HepG2 (cell line): ENCODE results near the gene ETV6. TPM values are rescaled to one million over a fixed set of nuclear protein-coding genes. Genes with fewer than 3 reads are reported as not detected.
A peak's percentile ranks its signal among the peaks of the same experiment; 100 is the strongest.

Source experiments
- ATAC-seq: fragments of 200-7000 bp; cut with Tn5 transposase; 3 replicates; pipeline ENCODE4 v1.9.1; 2020; ENCODE audit warnings: mild to moderate bottlenecking, moderate library complexity
- BruUV-seq: library from RNA; stranded (reverse); fragments of 400-500 nt; replicated peaks from 2 replicates; lab custom pipeline; 2021; lab: Mats Ljungman, UMichigan
- CTCF ChIA-PET: fragments of 300-600 bp; formaldehyde crosslinking; extraction: SDS; loops from one replicate; lab custom pipeline; 2021; ENCODE audit warnings: low total read pairs, inconsistent platforms, low intra/inter-chr PET ratio; lab: Yijun Ruan, JAX
- POLR2A ChIA-PET: fragments of 350-600 bp; sonication (Branson Sonifier 250); formaldehyde crosslinking; loops from one replicate; lab custom pipeline; 2020; ENCODE audit warnings: antibody characterized with exemption, inconsistent platforms; lab: Yijun Ruan, JAX
- DNase-seq: peaks from one replicate; pipeline ENCODE4 v3.0.0-alpha.2; 2015; ENCODE audit warnings: low spot score
- FAIRE-seq: peaks from 3 replicates; lab custom pipeline; 2011; peaks lifted over from hg19 to GRCh38; lab: Jason Lieb, UNC
- H2AFZ ChIP-seq: one replicate; pipeline ENCODE4 v1.6.1; 2011; ENCODE audit warnings: low read length, inconsistent platforms
- H3K27ac ChIP-seq: fragments of 300-600 bp; 3 replicates; pipeline ENCODE4 v1.8.0; 2011; ENCODE audit warnings: mixed run types, mild to moderate bottlenecking, mixed read lengths, low read length, inconsistent platforms; ENCODE audit not compliant: insufficient read depth; ENCODE audit errors: extremely low read length
- H3K27me3 ChIP-seq, 2 experiments: fragments of 200-600 bp in 1 of 2; 2 replicates in 1 of 2; 3 replicates in 1 of 2; pipeline versions ENCODE4 v1.6.0 to v1.8.0; 2011; ENCODE audit warnings: low read length in 2 of 2, mild to moderate bottlenecking in 2 of 2, moderate library complexity in 2 of 2, inconsistent platforms in 1 of 2; ENCODE audit not compliant: insufficient read depth in 2 of 2, control insufficient read depth in 1 of 2
- H3K36me3 ChIP-seq, 2 experiments: fragments of 200-600 bp in 1 of 2; replicated peaks in 1 of 2; 2 replicates in 1 of 2; 3 replicates in 1 of 2; pipeline versions ENCODE4 v1.5.1 to v1.8.0; 2011; ENCODE audit warnings: low read length in 2 of 2, inconsistent platforms in 1 of 2; ENCODE audit not compliant: insufficient read depth in 2 of 2, control insufficient read depth in 1 of 2
- H3K4me1 ChIP-seq: 2 replicates; pipeline ENCODE4 v1.5.1; 2012; ENCODE audit warnings: low read length, inconsistent platforms; ENCODE audit not compliant: insufficient read depth
- H3K4me2 ChIP-seq: 2 replicates; pipeline ENCODE4 v1.6.0; 2011; ENCODE audit warnings: low read depth, low read length, inconsistent platforms
- H3K4me3 ChIP-seq, 3 experiments: fragments of 200-600 bp in 1 of 3; sonication (generic), shearing (Covaris generic) in 1 of 3; replicated peaks in 1 of 3; 2 replicates each; pipeline ENCODE4 v1.5.1; 2011 to 2016; ENCODE audit warnings: low read length in 3 of 3, inconsistent platforms in 2 of 3, low read depth in 2 of 3, mild to moderate bottlenecking in 2 of 3, control low read depth in 1 of 3, mixed read lengths in 1 of 3; ENCODE audit not compliant: insufficient read depth in 1 of 3
- H3K79me2 ChIP-seq: one replicate; pipeline ENCODE4 v1.6.1; 2011; ENCODE audit warnings: low read length, inconsistent platforms; ENCODE audit not compliant: insufficient read depth
- H3K9ac ChIP-seq: 2 replicates; pipeline ENCODE4 v1.6.0; 2011; ENCODE audit warnings: mild to moderate bottlenecking, low read depth, low read length, inconsistent platforms; ENCODE audit not compliant: insufficient read depth
- H3K9me3 ChIP-seq: 2 replicates; pipeline ENCODE4 v1.5.1; 2012; ENCODE audit warnings: mild to moderate bottlenecking, low read length
- H4K20me1 ChIP-seq: 2 replicates; pipeline ENCODE4 v1.6.0; 2011; ENCODE audit warnings: inconsistent platforms, mild to moderate bottlenecking, low read length, moderate library complexity; ENCODE audit not compliant: insufficient read depth
- TRIM24 ChIP-seq: sonication (generic); formaldehyde crosslinking; IDR thresholded peaks from 2 replicates; pipeline ENCODE4 v1.8.0; 2022; ENCODE audit warnings: mild to moderate bottlenecking, missing genetic modification reagents
- ZNF652 ChIP-seq: IDR thresholded peaks from 2 replicates; pipeline ENCODE4 v1.6.1; 2016; ENCODE audit warnings: low read depth, borderline replicate concordance
- ZNF7 ChIP-seq: IDR thresholded peaks from 2 replicates; pipeline ENCODE4 v1.6.1; 2016; ENCODE audit warnings: missing biosample characterization, missing genetic modification reagents
- WGBS: methylation state at CpG from one replicate; pipeline ENCODE4 v1.1.6; 2017; ENCODE audit warnings: low lambda C conversion rate; 5-methylcytosine and 5-hydroxymethylcytosine counted together
- in situ Hi-C: cut with HindIII; loops from 2 replicates; pipeline ENCODE4 v1.10.0; 2017; ENCODE audit warnings: low pct_unique_long_range_greater_than_20kb; ENCODE audit not compliant: extremely low pct_ligation_motif_present
- intact Hi-C: fragments of 100-400 bp; cut with micrococcal nuclease; formaldehyde crosslinking; loops from one replicate; pipeline ENCODE4 v1.10.0; 2022; ENCODE audit not compliant: unreplicated experiment
- polyA plus RNA-seq, 8 experiments: library from polyadenylated mRNA; depleted of rRNA in 3 of 8; stranded (reverse) in 7 of 8; unstranded in 1 of 8; fragments of >200 nt; fragmentation: Illumina TruSeq in 4 of 8; extraction: Trizol in 4 of 8; gene quantifications; 2 replicates each; pipeline versions ENCODE4 v1.2.1 to v1.2.3, GENCODE V29; 2011 to 2016; ENCODE audit warnings: low read depth in 4 of 8, missing spikeins in 1 of 8, mixed read lengths in 1 of 8; ENCODE audit not compliant: insufficient read depth in 1 of 8
- total RNA-seq, 5 experiments: library from RNA; depleted of rRNA; stranded (reverse); fragments of >200 nt; fragmentation: Illumina TruSeq; extraction: Trizol; gene quantifications; 2 replicates each; pipeline ENCODE4 v1.2.3, GENCODE V29; 2016; ENCODE audit warnings: low read depth in 1 of 5
- TF ChIP-seq, protein P1 (sequence below): sonication (generic); formaldehyde crosslinking; IDR thresholded peaks from 2 replicates; pipeline ENCODE4 v1.4.0; 2020; ENCODE audit warnings: mild to moderate bottlenecking, missing genetic modification reagents

Gene ETV6
- total and polyA plus RNA-seq, 2 of the 13 experiments (the other 11 are each of a cell fraction or from before 2014, with no cell fraction given) = 2.2 to 3.0 TPM

DNA sequence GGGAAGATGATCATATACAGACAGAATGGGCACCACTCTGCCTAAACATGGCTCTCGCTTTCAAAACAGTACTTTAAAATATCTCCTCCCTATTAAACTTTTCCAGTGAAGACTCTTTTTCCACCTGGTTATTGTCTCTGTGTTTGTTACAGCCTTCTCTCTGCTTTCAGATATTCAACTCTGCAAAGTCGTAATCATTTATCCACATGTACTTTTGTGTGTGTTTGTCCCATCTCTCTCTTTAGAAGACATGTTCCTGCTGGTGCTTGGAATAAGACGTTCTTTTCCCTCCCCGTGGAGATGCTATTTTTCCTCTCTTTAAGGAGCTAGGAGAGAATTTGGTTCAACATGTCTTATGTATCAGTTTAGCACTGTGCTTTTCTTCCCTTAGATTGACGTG is 45.1 kb downstream of the ETV6 start (continued):
- TF ChIP-seq, protein P1, sequence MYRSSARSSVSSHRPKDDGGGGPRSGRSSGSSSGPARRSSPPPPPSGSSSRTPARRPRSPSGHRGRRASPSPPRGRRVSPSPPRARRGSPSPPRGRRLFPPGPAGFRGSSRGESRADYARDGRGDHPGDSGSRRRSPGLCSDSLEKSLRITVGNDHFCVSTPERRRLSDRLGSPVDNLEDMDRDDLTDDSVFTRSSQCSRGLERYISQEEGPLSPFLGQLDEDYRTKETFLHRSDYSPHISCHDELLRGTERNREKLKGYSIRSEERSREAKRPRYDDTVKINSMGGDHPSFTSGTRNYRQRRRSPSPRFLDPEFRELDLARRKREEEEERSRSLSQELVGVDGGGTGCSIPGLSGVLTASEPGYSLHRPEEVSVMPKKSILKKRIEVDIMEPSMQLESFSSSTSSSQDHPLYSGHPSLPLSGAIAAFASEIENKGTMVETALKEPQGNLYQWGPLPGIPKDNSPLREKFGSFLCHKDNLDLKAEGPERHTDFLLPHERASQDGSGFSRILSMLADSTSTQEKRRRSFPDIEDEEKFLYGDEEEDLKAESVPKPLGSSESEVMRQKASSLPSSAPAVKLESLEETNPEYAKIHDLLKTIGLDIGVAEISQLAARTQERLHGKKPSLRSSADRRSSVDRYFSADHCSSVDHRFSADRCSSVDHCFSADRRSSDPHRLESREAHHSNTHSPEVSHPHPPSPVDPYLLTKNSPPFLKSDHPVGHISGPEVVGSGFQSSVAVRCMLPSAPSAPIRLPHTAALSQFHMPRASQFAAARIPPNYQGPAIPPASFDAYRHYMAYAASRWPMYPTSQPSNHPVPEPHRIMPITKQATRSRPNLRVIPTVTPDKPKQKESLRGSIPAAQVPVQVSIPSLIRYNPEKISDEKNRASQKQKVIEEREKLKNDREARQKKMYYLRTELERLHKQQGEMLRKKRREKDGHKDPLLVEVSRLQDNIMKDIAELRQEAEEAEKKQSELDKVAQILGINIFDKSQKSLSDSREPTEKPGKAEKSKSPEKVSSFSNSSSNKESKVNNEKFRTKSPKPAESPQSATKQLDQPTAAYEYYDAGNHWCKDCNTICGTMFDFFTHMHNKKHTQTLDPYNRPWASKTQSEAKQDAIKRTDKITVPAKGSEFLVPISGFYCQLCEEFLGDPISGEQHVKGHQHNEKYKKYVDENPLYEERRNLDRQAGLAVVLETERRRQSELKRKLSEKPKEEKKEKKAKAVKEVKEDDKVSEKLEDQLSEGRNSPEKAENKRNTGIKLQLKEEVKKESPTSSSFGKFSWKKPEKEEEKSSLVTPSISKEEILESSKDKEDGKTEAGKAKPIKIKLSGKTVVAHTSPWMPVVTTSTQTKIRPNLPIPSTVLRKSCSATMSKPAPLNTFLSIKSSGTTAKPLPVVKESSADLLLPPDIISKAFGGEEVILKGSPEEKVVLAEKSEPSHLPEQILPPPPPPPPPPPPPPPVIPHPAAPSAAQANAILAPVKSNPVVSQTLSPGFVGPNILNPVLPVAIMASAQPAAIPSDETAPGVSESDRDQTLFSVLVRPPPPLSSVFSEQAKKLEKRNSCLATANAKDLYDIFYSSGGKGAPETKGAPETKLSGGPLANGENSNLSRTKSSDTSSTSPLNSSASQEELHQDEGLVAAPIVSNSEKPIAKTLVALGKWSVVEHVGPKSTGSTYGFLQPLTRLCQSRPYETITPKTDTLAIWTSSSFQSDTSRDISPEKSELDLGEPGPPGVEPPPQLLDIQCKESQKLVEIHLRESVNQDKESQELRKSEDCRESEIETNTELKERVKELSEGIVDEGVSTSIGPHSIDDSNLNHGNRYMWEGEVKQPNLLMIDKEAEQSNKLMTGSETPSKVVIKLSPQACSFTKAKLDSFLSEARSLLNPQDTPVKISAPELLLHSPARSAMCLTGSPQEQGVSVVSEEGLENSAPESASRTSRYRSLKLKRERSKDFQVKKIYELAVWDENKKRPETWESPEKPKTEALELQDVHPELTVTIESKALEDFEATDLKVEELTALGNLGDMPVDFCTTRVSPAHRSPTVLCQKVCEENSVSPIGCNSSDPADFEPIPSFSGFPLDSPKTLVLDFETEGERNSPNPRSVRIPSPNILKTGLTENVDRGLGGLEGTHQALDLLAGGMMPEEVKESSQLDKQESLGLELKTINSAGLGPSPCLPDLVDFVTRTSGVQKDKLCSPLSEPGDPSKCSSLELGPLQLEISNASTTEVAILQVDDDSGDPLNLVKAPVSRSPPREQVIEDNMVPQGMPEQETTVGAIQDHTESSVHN (CRISPR knock-in tag) = no peak

DNA sequence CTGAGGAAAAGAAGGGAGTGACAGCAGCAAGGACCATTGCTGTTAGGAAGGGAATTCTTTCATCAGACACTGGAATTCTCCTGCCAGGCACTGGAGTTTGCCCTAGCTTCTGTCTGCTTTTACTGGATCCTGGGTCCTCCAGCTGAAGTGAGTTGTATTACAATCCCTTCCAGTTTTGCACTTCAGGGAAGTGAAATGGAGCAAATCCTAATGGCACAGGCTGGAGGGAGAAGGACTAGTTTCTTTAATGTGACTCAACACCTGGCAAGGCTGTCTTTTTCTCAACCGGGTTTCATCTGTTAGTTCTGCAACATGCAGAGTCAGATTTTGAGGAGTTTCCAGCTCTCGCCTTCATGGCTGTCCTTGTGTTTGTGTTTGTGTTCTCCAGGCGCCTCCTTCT is 45.8 kb downstream of the ETV6 start:
- Histone ChIP-seq H3K4me2 (no peak overlapping the region), H2AFZ (no peak overlapping the region), H3K4me1 (peaks cover 35% of the 10 kb centered on the region), H3K36me3 (no peaks in the 10 kb centered on the region), H3K79me2 (no peaks in the 10 kb centered on the region), H3K4me3 (no peak overlapping the region), H3K27me3 (no peaks in the 10 kb centered on the region), H3K27ac (no peak overlapping the region), H3K9ac (no peak overlapping the region), H3K9me3 (no peaks in the 10 kb centered on the region), H4K20me1 (no peaks in the 10 kb centered on the region)
- POLR2A ChIA-PET = no interaction called here
- no peak for TF ChIP-seq ZNF652 (CRISPR knock-in tag)
- TF ChIP-seq ZNF7 = peak; percentile 66; the same call in 1 of the 2 replicates
- no peak for TF ChIP-seq TRIM24 (CRISPR knock-in tag)
- no TSS peak for BruUV-seq
- 94% methylated on average over 3 of the region's 3 CpGs for WGBS
- CTCF ChIA-PET = no interaction called here
- intact Hi-C loops (no loop called here), in situ Hi-C loops (no loop called here)
- no peak for FAIRE-seq
- no peak for DNase-seq
- ATAC-seq = no peak; the same call in 2 of the 3 replicates
